GM10847 (cell line): ENCODE measurements around the gene NPAS2.

Source experiments
- POLR2A ChIP-seq: IDR thresholded peaks from 2 replicates; pipeline ENCODE4 v1.6.1; 2011; ENCODE audit not compliant: insufficient read length; ENCODE audit errors: extremely low read depth

Gene NPAS2

GRCh38 chr2:101032084-101032776, 212.3 kb downstream of the NPAS2 start:
- no peak for TF ChIP-seq POLR2A

DNA sequence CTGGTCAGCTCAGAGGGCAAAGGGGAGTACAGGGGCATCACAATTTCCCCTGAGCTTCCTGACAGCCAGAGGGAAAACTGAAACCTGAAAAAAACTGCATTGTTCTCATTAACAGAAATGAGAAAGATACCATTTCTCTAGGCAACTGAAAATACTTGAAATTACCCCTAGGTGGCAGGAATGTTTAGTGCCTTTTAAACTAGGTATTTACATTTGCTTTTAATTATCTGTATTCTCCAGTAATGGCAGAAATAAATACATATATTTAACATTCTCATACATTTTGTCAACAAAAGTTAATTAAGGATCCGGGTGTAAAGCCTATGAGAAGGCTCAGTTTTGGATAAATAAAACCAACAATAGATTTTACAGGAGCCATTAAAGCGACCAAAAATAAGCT, 216.6 kb downstream of the NPAS2 start:
- TF ChIP-seq POLR2A, result no peak

GRCh38 chr2:101037161-101037755, 217.3 kb downstream of the NPAS2 start:
- no peak for TF ChIP-seq POLR2A

DNA sequence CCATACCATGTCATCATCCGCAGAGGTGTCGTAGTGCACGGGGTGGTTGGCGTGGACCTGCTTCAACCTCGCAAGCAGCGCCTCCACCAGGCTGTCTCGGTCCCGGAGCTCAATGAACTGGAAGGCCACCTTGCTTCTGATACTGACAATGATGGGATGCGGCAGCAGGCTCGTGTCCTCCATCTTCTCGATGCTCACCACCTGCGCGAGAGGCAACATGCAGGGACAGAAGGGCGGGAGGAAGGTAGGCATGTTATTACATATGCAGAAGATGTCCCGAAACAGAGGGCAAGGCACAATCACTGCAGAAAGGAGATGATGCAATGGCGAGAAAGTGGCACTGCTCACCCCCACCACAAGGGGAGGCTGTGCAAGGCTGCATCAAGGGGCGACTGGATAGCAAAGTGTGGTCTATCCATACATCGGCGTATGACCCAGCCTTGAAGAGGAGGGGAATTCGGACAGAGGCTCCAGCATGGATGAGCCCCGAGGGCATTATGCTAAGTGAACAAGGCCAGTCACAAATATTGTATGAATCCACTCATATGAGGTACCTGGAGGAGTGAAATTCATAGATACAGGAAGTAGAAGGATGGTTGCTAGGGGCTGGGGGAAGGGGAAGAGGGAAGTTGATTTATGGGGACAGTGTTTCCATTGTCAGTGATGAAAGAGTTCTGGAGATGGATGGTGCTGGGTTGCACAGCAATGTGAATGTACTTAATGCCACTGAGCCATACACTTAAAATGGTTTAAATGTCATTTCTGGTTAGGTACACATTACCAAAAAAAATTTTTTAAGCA, 218.7 kb downstream of the NPAS2 start:
- no peak for TF ChIP-seq POLR2A

GRCh38 chr2:101040072-101040471, 220.1 kb downstream of the NPAS2 start:
- no peak for TF ChIP-seq POLR2A

DNA sequence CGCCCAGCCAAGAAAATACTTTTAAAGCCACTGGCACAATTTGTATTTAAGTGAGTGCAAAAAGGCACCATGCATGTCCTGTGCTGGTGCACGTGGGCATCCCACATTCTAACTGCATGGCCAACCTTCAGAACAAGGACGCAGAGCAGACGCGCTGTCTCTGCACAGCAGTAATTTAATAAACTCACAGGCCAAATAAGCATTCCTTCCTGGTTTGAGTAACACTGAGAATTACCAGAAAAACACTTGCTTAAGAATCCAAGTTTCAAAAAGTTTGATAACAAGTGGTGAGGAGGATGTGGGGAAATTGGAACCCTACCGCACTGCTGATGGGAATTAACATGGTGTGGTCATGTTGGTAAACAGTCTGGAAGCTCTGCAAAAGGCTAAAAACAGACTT, 220.8 kb downstream of the NPAS2 start:
- TF ChIP-seq POLR2A, result no peak

DNA sequence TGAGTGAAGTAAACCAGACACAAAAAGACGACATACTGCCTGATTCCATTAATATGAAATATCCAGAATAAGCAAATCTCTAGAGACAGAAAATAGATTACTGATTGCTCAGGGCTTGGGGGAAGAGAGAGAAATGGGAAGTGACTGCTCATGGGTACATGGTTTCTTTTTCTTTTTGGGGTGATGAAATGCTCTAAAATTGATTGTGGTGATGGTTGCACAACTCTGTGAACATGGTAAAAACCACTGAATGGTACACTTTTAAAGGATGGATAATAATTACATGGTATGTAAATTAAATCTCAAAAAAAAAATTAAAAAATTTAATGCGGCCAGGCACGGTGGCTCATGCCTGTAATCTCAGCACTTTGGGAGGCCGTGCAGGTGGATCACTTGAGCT, 221.5 kb downstream of the NPAS2 start:
- no peak for TF ChIP-seq POLR2A

DNA sequence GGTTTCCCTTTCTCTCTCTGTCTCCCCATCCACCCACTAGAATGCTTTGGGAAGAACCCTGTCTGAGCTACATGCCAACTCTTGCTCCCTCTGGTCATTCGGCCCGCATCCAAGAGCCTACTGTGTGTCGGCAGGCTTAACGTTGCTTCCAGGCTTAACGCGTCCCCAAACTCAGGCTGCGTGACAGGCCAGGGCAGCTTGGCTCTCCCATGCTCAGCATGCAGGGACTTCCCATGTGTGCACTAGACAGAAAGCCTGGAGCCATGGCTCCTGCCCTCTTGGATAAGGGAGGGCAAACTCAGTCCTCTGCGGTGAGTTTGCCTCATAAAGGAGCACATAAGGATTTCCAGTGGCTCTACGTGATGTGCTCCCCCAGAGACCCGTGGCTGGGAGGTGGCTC, 225.4 kb downstream of the NPAS2 start:
- TF ChIP-seq POLR2A, result no peak
